Mesenchymal stem cell (in vitro differentiated cells and primary cell): ENCODE measurements around the gene SCAPER.

Source experiments
- DNase-seq: peaks from one replicate; pipeline ENCODE4 v3.0.0-alpha.2; 2013
- H2AFZ ChIP-seq: one replicate; pipeline ENCODE4 v1.6.1; 2013; ENCODE audit warnings: low read depth, mild to moderate bottlenecking, control low read depth, inconsistent platforms, low read length, moderate library complexity
- H2AK5ac ChIP-seq: 2 replicates; pipeline ENCODE4 v1.6.1; 2013; ENCODE audit warnings: low read length, moderate library complexity, mild to moderate bottlenecking, inconsistent platforms; ENCODE audit not compliant: severe bottlenecking
- H2BK120ac ChIP-seq: one replicate; pipeline ENCODE4 v1.6.1; 2013; ENCODE audit warnings: low read depth, mild to moderate bottlenecking, inconsistent platforms, low read length, moderate library complexity
- H2BK12ac ChIP-seq, 2 experiments: one replicate each; pipeline ENCODE4 v1.6.1; 2013; ENCODE audit warnings: inconsistent platforms in 2 of 2, low read length in 2 of 2, mild to moderate bottlenecking in 2 of 2, moderate library complexity in 2 of 2, control low read depth in 1 of 2
- H2BK15ac ChIP-seq: one replicate; pipeline ENCODE4 v1.6.1; 2013; ENCODE audit warnings: mild to moderate bottlenecking, low read depth, inconsistent platforms; ENCODE audit not compliant: poor library complexity, severe bottlenecking
- H2BK5ac ChIP-seq: 2 replicates; pipeline ENCODE4 v1.6.1; 2013; ENCODE audit warnings: low read depth, mild to moderate bottlenecking, low read length, control low read depth, inconsistent platforms; ENCODE audit not compliant: poor library complexity, severe bottlenecking
- H3K14ac ChIP-seq, 2 experiments: one replicate each; pipeline ENCODE4 v1.6.1; 2013; ENCODE audit warnings: inconsistent platforms in 2 of 2, low read length in 2 of 2, control low read depth in 1 of 2, mild to moderate bottlenecking in 1 of 2, moderate library complexity in 1 of 2
- H3K18ac ChIP-seq, 2 experiments: one replicate each; pipeline ENCODE4 v1.6.1; 2013; ENCODE audit warnings: inconsistent platforms in 2 of 2, low read length in 2 of 2, control low read depth in 1 of 2, low read depth in 1 of 2, mild to moderate bottlenecking in 1 of 2
- H3K23ac ChIP-seq, 2 experiments: one replicate each; pipeline ENCODE4 v1.6.1; 2013; ENCODE audit warnings: inconsistent platforms in 2 of 2, low read length in 2 of 2, mild to moderate bottlenecking in 2 of 2, moderate library complexity in 2 of 2, control low read depth in 1 of 2
- H3K27ac ChIP-seq: 2 replicates; pipeline ENCODE4 v1.5.1; 2013; ENCODE audit warnings: mild to moderate bottlenecking, moderate library complexity, low read length, control low read depth, inconsistent platforms; ENCODE audit not compliant: poor library complexity, severe bottlenecking
- H3K27me3 ChIP-seq, 2 experiments: 2 replicates each; pipeline versions ENCODE4 v1.6.1 to v1.7.0; 2013; ENCODE audit warnings: low read length in 2 of 2, mild to moderate bottlenecking in 2 of 2, moderate library complexity in 2 of 2, control low read depth in 1 of 2, inconsistent platforms in 1 of 2; ENCODE audit not compliant: control insufficient read depth in 1 of 2, insufficient read depth in 1 of 2
- H3K36me3 ChIP-seq, 2 experiments: 2 replicates each; pipeline versions ENCODE4 v1.6.1 to v1.7.0; 2013; ENCODE audit warnings: low read length in 2 of 2, control low read depth in 1 of 2, inconsistent platforms in 1 of 2, low read depth in 1 of 2, mild to moderate bottlenecking in 1 of 2; ENCODE audit not compliant: insufficient read depth in 2 of 2, control insufficient read depth in 1 of 2
- H3K4ac ChIP-seq, 2 experiments: one replicate each; pipeline ENCODE4 v1.6.1; 2013; ENCODE audit warnings: inconsistent platforms in 2 of 2, low read length in 2 of 2, mild to moderate bottlenecking in 2 of 2, moderate library complexity in 2 of 2, control low read depth in 1 of 2, low read depth in 1 of 2
- H3K4me1 ChIP-seq: 2 replicates; pipeline ENCODE4 v1.6.1; 2013; ENCODE audit warnings: low read depth, low read length, control low read depth; ENCODE audit not compliant: control insufficient read depth, insufficient read depth
- H3K4me2 ChIP-seq: 2 replicates; pipeline ENCODE4 v1.6.1; 2013; ENCODE audit warnings: low read length, mild to moderate bottlenecking, inconsistent platforms; ENCODE audit not compliant: poor library complexity, severe bottlenecking
- H3K4me3 ChIP-seq, 2 experiments: 2 replicates each; pipeline versions ENCODE4 v1.5.1 to v1.7.0; 2013; ENCODE audit warnings: low read length in 2 of 2, mild to moderate bottlenecking in 2 of 2, control low read depth in 1 of 2, low read depth in 1 of 2; ENCODE audit not compliant: insufficient read depth in 1 of 2
- H3K79me1 ChIP-seq: replicated peaks from 2 replicates; pipeline ENCODE4 v1.6.1; 2013; ENCODE audit warnings: mild to moderate bottlenecking, control low read depth, low read length, inconsistent platforms; ENCODE audit not compliant: poor library complexity, severe bottlenecking
- H3K9ac ChIP-seq: 2 replicates; pipeline ENCODE4 v1.7.0; 2013; ENCODE audit warnings: mild to moderate bottlenecking, low read length, moderate library complexity
- H3K9me3 ChIP-seq: 2 replicates; pipeline ENCODE4 v1.7.0; 2013; ENCODE audit warnings: mild to moderate bottlenecking, low read length; ENCODE audit not compliant: control insufficient read depth
- H4K8ac ChIP-seq: one replicate; pipeline ENCODE4 v1.6.1; 2013; ENCODE audit warnings: inconsistent platforms, mild to moderate bottlenecking, low read length, moderate library complexity
- H4K91ac ChIP-seq: one replicate; pipeline ENCODE4 v1.6.1; 2013; ENCODE audit warnings: mild to moderate bottlenecking, low read length, inconsistent platforms
- WGBS: methylation state at CpG from one replicate; pipeline ENCODE4 v1.1.7; 2013; ENCODE audit warnings: mixed read lengths; 5-methylcytosine and 5-hydroxymethylcytosine counted together

Gene SCAPER

DNA sequence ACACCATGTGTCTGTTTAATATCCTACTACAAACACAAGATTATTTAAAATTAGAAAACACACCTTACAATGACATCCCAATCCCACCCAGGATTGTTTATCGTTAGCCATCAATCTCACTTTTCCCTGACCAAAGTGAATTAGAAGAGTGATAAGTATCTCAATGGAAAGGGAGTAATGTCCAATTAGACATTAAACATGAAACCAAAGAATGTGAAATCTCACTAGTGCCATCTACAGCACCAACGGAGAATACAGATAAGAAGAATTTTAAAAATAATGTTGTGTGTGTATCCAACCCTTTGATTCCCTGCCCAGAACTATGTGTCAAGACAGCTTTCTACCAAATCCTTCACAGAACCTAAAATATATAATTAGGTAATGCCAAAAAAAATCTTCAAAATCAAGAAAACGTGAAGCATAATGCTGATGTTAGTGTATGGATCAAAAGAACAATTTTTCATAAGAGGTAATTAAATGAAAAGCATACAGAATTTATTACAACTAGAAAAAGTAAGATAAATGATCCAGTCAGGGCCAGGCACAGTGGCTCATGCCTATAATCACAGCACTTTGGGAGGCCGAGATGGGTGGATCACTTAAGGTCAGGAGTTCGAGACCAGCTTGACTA is 64.2 kb downstream of the SCAPER start:
- no peak overlapping the region for H3K4me3 ChIP-seq
- no peak overlapping the region for H2AK5ac ChIP-seq
- H3K14ac ChIP-seq = no peak overlapping the region
- H3K27me3 ChIP-seq = no peaks in the 10 kb centered on the region
- no peak overlapping the region for H4K91ac ChIP-seq
- DNase-seq = peak; percentile 48
- H3K36me3 ChIP-seq = no peaks in the 10 kb centered on the region
- H3K4me1 ChIP-seq = no peaks in the 10 kb centered on the region
- no peak overlapping the region for H3K18ac ChIP-seq
- no peak overlapping the region for H2BK5ac ChIP-seq
- no peak overlapping the region for H3K27ac ChIP-seq
- H3K4me2 ChIP-seq = no peak overlapping the region
- no peak overlapping the region for H3K4ac ChIP-seq
- H3K9me3 ChIP-seq = no peaks in the 10 kb centered on the region
- H2BK120ac ChIP-seq = no peak overlapping the region
- no peak overlapping the region for H4K8ac ChIP-seq
- no peak overlapping the region for H2AFZ ChIP-seq
- no peak overlapping the region for H3K9ac ChIP-seq
- no peak overlapping the region for H2BK12ac ChIP-seq
- peaks cover 2% of the 10 kb centered on the region for H3K79me1 ChIP-seq
- 90% methylated on average over 2 of the region's 5 CpGs for whole genome bisulfite sequencing
- H2BK15ac ChIP-seq = no peak overlapping the region
- no peak overlapping the region for H3K23ac ChIP-seq

- Histone ChIP-seq H3K14ac (no peak overlapping the region), H3K23ac (no peak overlapping the region), H3K9me3 (no peaks in the 10 kb centered on the region), H3K79me1 (peaks cover 2% of the 10 kb centered on the region), H3K18ac (no peak overlapping the region), H2BK12ac (no peak overlapping the region), H4K91ac (no peak overlapping the region), H3K27ac (no peak overlapping the region), H2AK5ac (no peak overlapping the region), H3K36me3 (no peaks in the 10 kb centered on the region), H2BK15ac (no peak overlapping the region), H3K4me3 (no peak overlapping the region), H3K4ac (no peak overlapping the region), H3K27me3 (no peaks in the 10 kb centered on the region), H2AFZ (no peak overlapping the region), H3K4me1 (no peaks in the 10 kb centered on the region), H3K9ac (no peak overlapping the region), H4K8ac (no peak overlapping the region), H2BK5ac (no peak overlapping the region), H3K4me2 (no peak overlapping the region), H2BK120ac (no peak overlapping the region)
- no peak for DNase-seq
- no CpG with 5 or more reads among the region's 3 CpGs for WGBS
Observed at GRCh38 chr15:76839173-76839572, 66.0 kb downstream of the SCAPER start.

- Histone ChIP-seq H2AK5ac (no peak overlapping the region), H2AFZ (no peak overlapping the region), H3K79me1 (peaks cover 4% of the 10 kb centered on the region), H3K36me3 (no peaks in the 10 kb centered on the region), H3K4me3 (no peak overlapping the region), H2BK120ac (no peak overlapping the region), H2BK15ac (no peak overlapping the region), H3K9ac (no peak overlapping the region), H3K4me1 (no peaks in the 10 kb centered on the region), H4K8ac (no peak overlapping the region), H3K14ac (no peak overlapping the region), H4K91ac (no peak overlapping the region), H3K4ac (no peak overlapping the region), H3K9me3 (peaks cover 4% of the 10 kb centered on the region), H3K4me2 (no peak overlapping the region), H2BK5ac (no peak overlapping the region), H3K27me3 (no peaks in the 10 kb centered on the region), H3K23ac (no peak overlapping the region), H2BK12ac (no peak overlapping the region), H3K18ac (no peak overlapping the region), H3K27ac (no peak overlapping the region)
- 92% methylated on average over 5 of the region's 6 CpGs for WGBS
- DNase-seq = no peak
Observed at GRCh38 chr15:76837474-76837873, 67.7 kb downstream of the SCAPER start.

DNA sequence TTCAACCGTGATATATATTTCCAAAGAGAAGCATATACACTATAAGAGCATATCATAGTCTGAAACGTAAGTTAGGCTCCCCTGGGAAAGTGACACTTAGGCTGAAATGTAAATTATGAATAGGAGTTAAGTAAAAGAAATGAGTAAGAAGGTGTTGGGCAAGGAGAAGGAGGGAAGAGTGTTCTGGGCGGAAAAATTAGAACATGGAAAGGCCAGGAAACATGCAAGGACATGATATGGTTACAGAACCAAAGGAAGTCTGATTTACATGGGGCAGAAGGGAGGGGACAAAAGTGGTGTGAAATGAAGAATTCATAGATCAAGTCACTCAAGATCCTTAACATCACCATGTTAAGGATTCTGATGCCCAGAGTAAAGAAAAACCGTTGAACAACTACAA is 75.2 kb downstream of the SCAPER start:
- WGBS = 93% methylated on average over 3 of the region's 4 CpGs

More for the DNA sequence above, 75.2 kb downstream of the SCAPER start:
- Histone ChIP-seq H2AK5ac (no peak overlapping the region), H2BK5ac (no peak overlapping the region), H3K27ac (no peak overlapping the region), H3K18ac (no peak overlapping the region), H3K9me3 (peaks cover 4% of the 10 kb centered on the region), H3K4me2 (no peak overlapping the region), H3K23ac (no peak overlapping the region), H2BK120ac (no peak overlapping the region), H3K79me1 (peaks cover 13% of the 10 kb centered on the region), H4K91ac (no peak overlapping the region), H2BK12ac (no peak overlapping the region), H2AFZ (no peak overlapping the region), H3K4me3 (no peak overlapping the region), H3K14ac (no peak overlapping the region), H3K4me1 (no peaks in the 10 kb centered on the region), H3K4ac (no peak overlapping the region), H3K9ac (no peak overlapping the region), H3K36me3 (no peaks in the 10 kb centered on the region), H4K8ac (no peak overlapping the region), H3K27me3 (no peaks in the 10 kb centered on the region), H2BK15ac (no peak overlapping the region)
- DNase-seq = no peak
